ENCODE results near the gene EIF2S3.

GRCh38 chrX:24110069-24110468 is 55.3 kb downstream of the EIF2S3 start:
- TF ChIP-seq, protein P1, sequence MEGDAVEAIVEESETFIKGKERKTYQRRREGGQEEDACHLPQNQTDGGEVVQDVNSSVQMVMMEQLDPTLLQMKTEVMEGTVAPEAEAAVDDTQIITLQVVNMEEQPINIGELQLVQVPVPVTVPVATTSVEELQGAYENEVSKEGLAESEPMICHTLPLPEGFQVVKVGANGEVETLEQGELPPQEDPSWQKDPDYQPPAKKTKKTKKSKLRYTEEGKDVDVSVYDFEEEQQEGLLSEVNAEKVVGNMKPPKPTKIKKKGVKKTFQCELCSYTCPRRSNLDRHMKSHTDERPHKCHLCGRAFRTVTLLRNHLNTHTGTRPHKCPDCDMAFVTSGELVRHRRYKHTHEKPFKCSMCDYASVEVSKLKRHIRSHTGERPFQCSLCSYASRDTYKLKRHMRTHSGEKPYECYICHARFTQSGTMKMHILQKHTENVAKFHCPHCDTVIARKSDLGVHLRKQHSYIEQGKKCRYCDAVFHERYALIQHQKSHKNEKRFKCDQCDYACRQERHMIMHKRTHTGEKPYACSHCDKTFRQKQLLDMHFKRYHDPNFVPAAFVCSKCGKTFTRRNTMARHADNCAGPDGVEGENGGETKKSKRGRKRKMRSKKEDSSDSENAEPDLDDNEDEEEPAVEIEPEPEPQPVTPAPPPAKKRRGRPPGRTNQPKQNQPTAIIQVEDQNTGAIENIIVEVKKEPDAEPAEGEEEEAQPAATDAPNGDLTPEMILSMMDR (IDR thresholded peaks at IDR 0.05), result no peak
- TF ChIP-seq POLR2A (IDR thresholded peaks at IDR 0.05), result no peak

All from testis (tissue), 2 donors.